Measurements from ENCODE around the gene KIAA1217.

- TF ChIP-seq CTCF (conservative IDR thresholded peaks at IDR 0.05 in 1 of 2, IDR thresholded peaks at IDR 0.05 in 1 of 2; ENCODE audit: extremely low read depth in 1 of 2, insufficient read depth in 1 of 2, low read depth in 1 of 2, low read length in 2 of 2) = no peak
- TF ChIP-seq EZH2 (IDR thresholded peaks at IDR 0.05; ENCODE audit: borderline replicate concordance, low read length) = no peak
Measured at GRCh38 chr10:24533981-24534380, 325.0 kb downstream of the KIAA1217 start.
